ENCODE data around the gene SELENOF.

SELENOF gene

GRCh38 chr1:86913896-86914600, at the start of gene SELENOF:
TSS of gene SELENOF (minus strand) at chr1:86914126. CDS start at chr1:86914111, 15 bp downstream.
- TF ChIP-seq CTCF (IDR thresholded peaks at IDR 0.05; ENCODE audit: insufficient read depth, low read depth, low read length, missing control alignments) = no peak
- DNase-seq (ENCODE audit: low read depth) = peak; percentile 100
- peak within 1 kb of the TSS; percentile 98 for H3K4me3 ChIP-seq (ENCODE audit: low read depth, low read length)

DNA sequence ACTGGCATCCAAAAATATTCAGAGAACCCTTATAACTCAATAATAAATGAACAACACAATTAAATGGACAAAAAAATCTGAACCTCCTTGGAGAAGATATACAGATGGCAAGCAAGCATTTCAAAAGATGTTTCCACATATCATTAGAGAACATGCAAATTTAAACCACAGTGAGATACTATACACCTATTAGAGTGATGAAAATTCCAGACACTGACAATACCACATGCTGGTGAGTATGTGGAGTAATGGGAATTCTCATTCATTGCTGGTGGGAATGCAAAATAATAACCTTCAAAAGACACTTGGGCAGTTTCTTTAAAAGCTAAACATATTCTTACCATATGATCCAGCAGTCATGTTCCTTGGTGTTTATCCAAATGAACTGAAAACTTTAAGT, 46.6 kb upstream of the SELENOF start:
- no peak for TF ChIP-seq CTCF (IDR thresholded peaks at IDR 0.05; ENCODE audit: insufficient read depth, low read depth, low read length, missing control alignments)
- DNase-seq (ENCODE audit: low read depth) = no peak

DNA sequence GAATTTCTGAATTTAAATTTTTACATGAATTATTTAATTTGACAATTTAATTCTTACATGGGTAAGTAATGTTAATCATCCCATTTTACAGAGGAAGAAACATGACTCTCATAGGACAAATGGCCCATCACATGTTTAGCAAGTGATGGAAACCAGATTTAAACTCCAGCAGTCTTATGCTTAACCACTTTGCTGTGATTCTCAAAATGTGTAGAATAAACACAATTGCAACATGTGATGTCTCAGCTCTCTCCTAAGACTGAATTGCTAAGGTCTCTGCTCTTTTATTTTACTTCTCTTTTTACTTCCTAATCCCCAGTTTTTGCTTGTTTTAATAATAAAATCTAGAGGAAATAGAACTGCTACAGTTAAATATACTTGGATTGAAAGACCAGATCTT, 43.3 kb upstream of the SELENOF start:
- no peak for DNase-seq (ENCODE audit: low read depth)
- no peak overlapping the region for H3K4me3 ChIP-seq (ENCODE audit: low read depth, low read length)
- TF ChIP-seq CTCF (IDR thresholded peaks at IDR 0.05; ENCODE audit: insufficient read depth, low read depth, low read length, missing control alignments) = no peak

More for the DNA sequence above, 46.6 kb upstream of the SELENOF start:
- H3K4me3 ChIP-seq (ENCODE audit: low read depth, low read length) = no peak overlapping the region

DNA sequence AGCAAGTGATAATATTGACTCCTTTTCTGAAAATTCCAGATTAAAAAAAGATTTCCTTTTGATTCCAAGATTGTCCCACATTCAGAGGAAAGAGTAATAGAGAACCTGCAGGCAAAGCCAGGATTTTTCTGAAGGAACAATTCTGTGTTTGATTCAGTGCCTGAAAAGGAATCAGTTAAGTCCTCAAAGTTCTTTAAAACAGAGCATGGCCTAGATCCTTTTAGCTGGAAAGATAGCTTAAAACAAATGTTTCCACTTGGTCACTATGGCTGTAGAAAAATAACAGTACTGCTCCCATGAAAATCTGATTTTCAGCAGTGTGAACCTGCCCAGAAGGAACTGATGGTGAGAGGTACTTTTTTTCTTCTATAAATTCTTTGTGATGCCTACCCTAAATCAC, 42.3 kb upstream of the SELENOF start:
- no peak for TF ChIP-seq CTCF (IDR thresholded peaks at IDR 0.05; ENCODE audit: insufficient read depth, low read depth, low read length, missing control alignments)
- H3K4me3 ChIP-seq (ENCODE audit: low read depth, low read length) = no peak overlapping the region
- no peak for DNase-seq (ENCODE audit: low read depth)

DNA sequence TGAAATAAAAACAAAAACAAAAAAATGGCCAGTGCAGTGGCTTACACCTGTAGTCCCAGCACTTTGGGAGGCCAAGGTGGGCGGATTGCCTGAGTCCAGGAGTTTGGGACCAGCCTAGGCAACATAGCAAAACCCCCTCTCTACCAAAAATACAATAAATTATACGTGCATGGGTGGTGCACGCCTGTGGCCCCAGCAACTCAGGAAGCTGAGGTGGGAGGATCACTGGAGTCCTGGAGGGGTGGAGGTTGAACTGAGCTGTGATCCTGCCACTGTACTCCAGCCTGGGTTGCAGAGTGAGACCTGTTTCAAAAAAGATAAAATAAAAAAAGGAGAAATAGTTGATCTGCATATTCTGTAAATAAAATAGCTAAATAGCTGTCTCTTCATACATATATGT, 41.8 kb upstream of the SELENOF start:
- H3K4me3 ChIP-seq (ENCODE audit: low read depth, low read length) = no peak overlapping the region

GRCh38 chr1:86953167-86953566, 39.2 kb upstream of the SELENOF start:
- TF ChIP-seq CTCF (IDR thresholded peaks at IDR 0.05; ENCODE audit: insufficient read depth, low read depth, low read length, missing control alignments) = no peak
- H3K4me3 ChIP-seq (ENCODE audit: low read depth, low read length) = no peak overlapping the region
- peak; percentile 17 for DNase-seq (ENCODE audit: low read depth)

More for the DNA sequence above, 41.8 kb upstream of the SELENOF start:
- no peak for DNase-seq (ENCODE audit: low read depth)
- TF ChIP-seq CTCF (IDR thresholded peaks at IDR 0.05; ENCODE audit: insufficient read depth, low read depth, low read length, missing control alignments) = no peak

GRCh38 chr1:86951430-86951829, 37.5 kb upstream of the SELENOF start:
- TF ChIP-seq CTCF (IDR thresholded peaks at IDR 0.05; ENCODE audit: insufficient read depth, low read depth, low read length, missing control alignments) = no peak
- no peak for DNase-seq (ENCODE audit: low read depth)

More at GRCh38 chr1:86951430-86951829, 37.5 kb upstream of the SELENOF start:
- no peak overlapping the region for H3K4me3 ChIP-seq (ENCODE audit: low read depth, low read length)

Measured in GM12865 (cell line).